HG03175 (cell line): Measurements from ENCODE around the gene PHYKPL.

Experiments
- ATAC-seq: cut with Tn5 transposase; IDR thresholded peaks from one replicate; pipeline ENCODE4 v1.9.1; 2021; ENCODE audit warnings: mild to moderate bottlenecking, moderate library complexity; ENCODE audit not compliant: unreplicated experiment

PHYKPL gene

GRCh38 chr5:178224403-178224802 lies 8.2 kb downstream of the PHYKPL start:
- no peak for ATAC-seq

GRCh38 chr5:178223828-178224335 lies 8.7 kb downstream of the PHYKPL start:
- no peak for ATAC-seq

- ATAC-seq = no peak
Measured at GRCh38 chr5:178223196-178223773, 9.3 kb downstream of the PHYKPL start.

- ATAC-seq = no peak
Measured at GRCh38 chr5:178222292-178222691, 10.3 kb downstream of the PHYKPL start.

GRCh38 chr5:178221853-178222252 lies 10.7 kb downstream of the PHYKPL start:
- ATAC-seq = no peak

GRCh38 chr5:178221282-178221681 lies 11.3 kb downstream of the PHYKPL start:
- no peak for ATAC-seq

DNA sequence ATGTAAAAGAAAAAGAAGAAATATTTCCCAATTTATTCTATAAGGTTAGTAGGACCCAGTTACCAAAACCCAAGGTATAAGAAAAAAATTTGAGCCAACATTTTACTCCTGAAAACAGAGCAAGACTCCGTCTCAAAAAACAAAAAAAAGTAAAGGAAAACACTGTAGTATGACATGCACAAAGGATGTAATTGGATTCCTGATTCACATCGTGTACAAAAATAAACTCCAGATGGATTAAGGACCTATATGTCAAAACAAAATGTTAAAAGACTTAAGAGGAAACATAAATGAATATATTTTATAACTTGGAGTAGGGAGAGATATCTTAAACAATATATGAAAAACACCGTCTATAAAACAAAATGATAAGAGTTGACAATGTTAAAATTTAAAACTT lies 13.8 kb downstream of the PHYKPL start:
- no peak for ATAC-seq

DNA sequence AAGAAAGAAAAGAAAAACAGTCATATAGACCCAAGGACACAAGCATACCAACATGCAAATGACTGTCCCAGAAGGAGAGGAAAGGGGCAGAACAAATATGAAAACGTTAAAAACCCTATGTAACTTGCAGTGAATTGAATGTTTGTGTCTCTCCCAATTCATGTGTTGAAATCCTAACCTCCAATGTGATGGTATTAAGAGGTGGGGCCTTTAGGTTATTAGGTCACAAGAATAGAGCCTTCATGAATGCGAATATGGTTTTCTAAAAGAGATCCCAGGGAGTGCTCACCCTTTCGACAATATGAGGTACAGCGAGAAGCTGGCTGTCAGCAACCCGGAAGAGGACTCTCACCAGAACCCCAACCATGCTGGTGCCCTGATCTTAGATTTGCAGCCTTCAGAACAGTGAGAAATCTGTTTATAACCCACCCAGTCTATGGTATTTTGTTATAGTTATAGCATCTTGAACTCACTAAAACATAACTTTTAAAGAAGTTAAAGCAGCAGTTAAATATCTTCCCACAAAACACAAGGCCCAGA lies 14.3 kb downstream of the PHYKPL start:
- ATAC-seq = no peak

- no peak for ATAC-seq
Measured at GRCh38 chr5:178216779-178217178, 15.8 kb downstream of the PHYKPL start.

GRCh38 chr5:178216088-178216534 lies 16.5 kb downstream of the PHYKPL start:
- ATAC-seq = no peak

GRCh38 chr5:178215280-178216002 lies 17.2 kb downstream of the PHYKPL start:
- no peak for ATAC-seq

- no peak for ATAC-seq
Measured at GRCh38 chr5:178214160-178214803, 18.3 kb downstream of the PHYKPL start.

DNA sequence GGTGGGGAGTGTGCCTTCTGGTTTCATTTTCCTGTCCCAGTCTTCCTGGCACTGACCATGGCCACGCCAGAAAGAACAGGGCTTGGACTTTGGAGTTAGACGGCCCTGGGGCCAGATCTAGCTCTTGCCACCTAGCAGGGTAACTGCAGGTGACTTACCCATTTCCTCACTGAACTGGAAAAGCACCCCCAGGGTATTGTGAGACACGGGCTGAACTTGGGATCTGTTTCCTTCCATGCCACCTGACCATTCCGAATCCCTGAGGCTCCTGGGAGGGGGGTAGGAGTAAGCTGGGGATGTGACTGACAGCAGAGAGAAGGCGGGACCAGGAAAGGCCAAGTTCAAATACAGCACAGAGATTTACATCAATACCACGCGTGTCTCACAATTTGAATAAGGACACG lies 18.9 kb downstream of the PHYKPL start:
- ATAC-seq = no peak

- no peak for ATAC-seq
Measured at GRCh38 chr5:178213003-178213461, 19.6 kb downstream of the PHYKPL start.

GRCh38 chr5:178212241-178213002 lies 20.2 kb downstream of the PHYKPL start:
- ATAC-seq = no peak

DNA sequence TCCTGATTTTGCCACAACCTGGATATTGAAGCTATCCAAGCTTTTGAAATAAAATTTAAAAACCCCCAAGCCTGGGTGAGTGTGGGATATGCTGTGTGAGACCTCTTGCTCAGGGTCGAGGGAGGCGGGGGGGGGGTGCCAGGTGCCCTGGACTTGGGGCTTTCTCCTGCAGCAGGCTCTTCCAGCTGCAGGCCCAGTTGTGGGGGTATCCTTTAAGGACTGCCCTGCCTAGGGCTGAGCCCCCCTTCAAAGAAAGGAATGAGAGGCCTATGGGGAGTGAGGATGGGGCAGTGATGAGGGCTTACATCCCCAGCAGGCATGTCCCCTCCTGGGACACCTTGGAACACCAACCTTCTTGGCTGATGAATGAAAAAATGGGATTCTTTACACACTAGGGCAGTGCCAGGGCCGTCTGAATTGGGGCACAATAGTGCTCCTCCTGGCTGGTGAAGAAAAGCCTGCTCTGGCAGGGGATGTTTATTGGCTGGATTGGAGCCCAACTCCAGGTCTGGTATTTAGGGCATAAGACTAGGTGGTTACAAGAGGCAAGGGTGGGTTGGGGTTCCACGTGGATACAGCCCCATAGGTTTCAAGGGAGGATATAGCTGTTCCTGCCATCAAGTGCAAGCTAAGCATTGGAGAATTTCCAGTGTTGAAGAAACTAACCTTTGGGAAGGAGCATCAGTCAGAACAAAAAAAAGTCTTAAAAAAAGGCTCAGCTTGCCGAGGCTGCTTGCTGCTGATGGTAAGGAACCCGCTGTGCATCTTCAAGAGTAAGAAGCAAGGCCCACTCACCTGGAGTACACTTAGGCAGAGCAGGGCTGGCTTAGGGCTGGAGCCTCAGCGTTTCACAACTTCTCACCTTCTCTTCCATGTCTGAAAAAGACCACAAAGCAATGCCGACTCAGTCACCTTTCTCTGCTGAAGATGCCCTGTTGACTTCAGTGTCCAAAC lies 21.2 kb downstream of the PHYKPL start:
- no peak for ATAC-seq

GRCh38 chr5:178210686-178211085 lies 21.9 kb downstream of the PHYKPL start:
- no peak for ATAC-seq

DNA sequence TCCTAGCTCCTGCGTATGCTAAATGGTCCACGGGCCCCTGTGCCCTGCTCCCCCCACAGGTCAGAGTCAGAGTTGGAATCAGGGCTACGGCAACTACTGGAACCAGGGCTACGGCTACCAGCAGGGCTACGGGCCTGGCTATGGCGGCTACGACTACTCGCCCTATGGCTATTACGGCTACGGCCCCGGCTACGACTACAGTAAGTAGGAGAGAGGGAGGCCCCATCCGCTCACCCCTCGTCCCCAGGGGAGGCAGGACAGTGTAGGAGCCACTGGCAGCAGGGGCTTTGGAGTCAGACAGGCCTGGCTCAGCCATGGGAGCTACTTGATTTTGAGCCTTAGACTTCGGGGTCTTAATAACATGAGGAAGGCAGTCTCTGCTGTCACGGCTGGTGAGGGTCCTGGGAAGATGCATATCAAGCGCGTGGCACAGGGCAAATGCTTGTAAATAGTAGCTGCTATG lies 22.5 kb downstream of the PHYKPL start:
- no peak for ATAC-seq

DNA sequence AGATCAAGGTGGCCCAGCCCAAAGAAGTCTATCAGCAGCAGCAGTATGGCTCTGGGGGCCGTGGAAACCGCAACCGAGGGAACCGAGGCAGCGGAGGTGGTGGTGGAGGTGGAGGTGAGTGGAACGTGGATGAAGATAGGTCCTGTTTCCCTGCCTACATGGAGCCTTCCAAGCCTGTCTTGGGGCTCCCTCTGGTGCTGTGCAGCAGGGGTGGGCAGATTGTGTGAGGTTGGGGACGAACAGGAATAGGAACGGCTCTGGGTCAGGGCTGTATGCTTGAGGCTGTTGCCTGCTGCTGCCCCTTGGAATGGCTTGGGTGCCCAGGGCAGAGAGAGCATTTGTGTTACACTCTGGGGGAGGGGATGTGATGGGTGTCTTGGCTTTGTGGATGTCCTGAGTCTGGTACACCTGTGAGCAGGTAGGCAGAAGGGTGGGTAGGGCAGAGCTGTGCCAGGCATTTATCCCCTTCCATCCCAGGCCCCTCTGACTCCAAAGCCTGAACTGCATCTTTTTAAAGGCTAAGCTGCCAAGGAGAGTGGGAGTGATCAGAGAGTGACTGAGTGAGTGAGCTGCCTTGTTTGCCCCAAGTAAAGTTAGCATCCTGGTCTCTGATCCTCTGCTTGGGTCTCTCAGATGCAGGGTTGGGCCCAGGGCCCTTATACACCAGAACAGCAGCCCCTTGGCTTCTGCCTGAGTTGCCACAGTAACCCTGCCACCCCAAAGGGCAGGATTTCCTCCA lies 23.1 kb downstream of the PHYKPL start:
- ATAC-seq = no peak
